ENCODE data around the gene ADGRD1.

ADGRD1 gene

DNA sequence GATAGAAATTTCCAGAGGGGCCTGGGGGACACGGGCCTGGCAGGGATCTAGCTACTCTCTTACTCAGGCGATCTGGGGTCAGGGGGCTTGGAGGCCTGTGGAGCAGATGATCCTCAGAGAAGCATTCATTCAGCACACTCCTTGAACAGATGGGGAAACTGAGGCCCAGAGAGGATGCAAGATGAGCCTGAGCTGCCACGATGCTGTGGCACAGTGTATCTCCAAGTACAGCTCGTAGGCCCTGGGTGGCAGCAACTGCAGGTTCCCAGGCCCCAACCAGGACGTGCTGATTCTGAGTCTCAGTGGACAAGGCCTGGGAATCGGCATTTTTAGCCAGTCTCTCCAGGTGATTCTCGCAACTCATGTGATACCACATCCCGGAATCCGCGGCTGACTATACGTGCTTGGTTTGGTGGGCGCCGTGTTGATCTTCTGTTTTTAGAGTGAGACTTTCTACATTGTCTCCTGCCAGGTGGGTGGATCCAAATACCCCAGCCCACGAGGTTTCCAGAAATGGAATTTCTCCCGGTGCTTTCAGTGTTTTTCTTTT is 22.5 kb downstream of the ADGRD1 start:
- Histone ChIP-seq H3K79me2 (ENCODE audit: insufficient read depth, low read length) (no peaks in the 10 kb centered on the region), H3K4me3 (ENCODE audit: low read depth, low read length, poor library complexity, severe bottlenecking) (no peak overlapping the region), H3K9ac (ENCODE audit: low read length) (no peak overlapping the region), H3K9me2 (ENCODE audit: low read depth, low read length) (no peaks in the 10 kb centered on the region), H3K4me1 (ENCODE audit: insufficient read depth, low read length, severe bottlenecking) (peaks cover 23% of the 10 kb centered on the region), H2AFZ (ENCODE audit: low read length) (no peak overlapping the region), H3K9me3 (ENCODE audit: low read length) (no peaks in the 10 kb centered on the region), H3K27ac (ENCODE audit: low read depth, low read length, poor library complexity, severe bottlenecking) (no peak overlapping the region), H4K20me1 (ENCODE audit: insufficient read depth, low read length) (no peaks in the 10 kb centered on the region), H3K36me3 (ENCODE audit: insufficient read depth, low read length) (no peaks in the 10 kb centered on the region), H3K27me3 (ENCODE audit: insufficient read depth, low read length) (peaks cover 10% of the 10 kb centered on the region; the same call in 1 of the 2 replicates), H3K4me2 (ENCODE audit: low read length) (no peak overlapping the region), H3F3A (ENCODE audit: insufficient read depth, low read length) (no peaks in the 10 kb centered on the region)
- no peak for TF ChIP-seq EZH2 (IDR thresholded peaks at IDR 0.05; ENCODE audit: borderline replicate concordance, low read length)

GRCh38 chr12:130977046-130977742 is 23.5 kb downstream of the ADGRD1 start:
- Histone ChIP-seq H3K27me3 (ENCODE audit: insufficient read depth, low read length) (peaks cover 14% of the 10 kb centered on the region; the same call in 1 of the 2 replicates), H4K20me1 (ENCODE audit: insufficient read depth, low read length) (no peaks in the 10 kb centered on the region), H3K4me3 (ENCODE audit: low read depth, low read length, poor library complexity, severe bottlenecking) (no peak overlapping the region), H3K36me3 (ENCODE audit: insufficient read depth, low read length) (no peaks in the 10 kb centered on the region), H2AFZ (ENCODE audit: low read length) (no peak overlapping the region), H3K4me1 (ENCODE audit: insufficient read depth, low read length, severe bottlenecking) (peaks cover 31% of the 10 kb centered on the region), H3K9me3 (ENCODE audit: low read length) (no peaks in the 10 kb centered on the region), H3K27ac (ENCODE audit: low read depth, low read length, poor library complexity, severe bottlenecking) (no peak overlapping the region), H3K4me2 (ENCODE audit: low read length) (no peak overlapping the region), H3F3A (ENCODE audit: insufficient read depth, low read length) (no peaks in the 10 kb centered on the region), H3K9ac (ENCODE audit: low read length) (no peak overlapping the region), H3K79me2 (ENCODE audit: insufficient read depth, low read length) (no peaks in the 10 kb centered on the region), H3K9me2 (ENCODE audit: low read depth, low read length) (no peaks in the 10 kb centered on the region)
- TF ChIP-seq EZH2 (IDR thresholded peaks at IDR 0.05; ENCODE audit: borderline replicate concordance, low read length) = no peak
- TF ChIP-seq, protein P1, sequence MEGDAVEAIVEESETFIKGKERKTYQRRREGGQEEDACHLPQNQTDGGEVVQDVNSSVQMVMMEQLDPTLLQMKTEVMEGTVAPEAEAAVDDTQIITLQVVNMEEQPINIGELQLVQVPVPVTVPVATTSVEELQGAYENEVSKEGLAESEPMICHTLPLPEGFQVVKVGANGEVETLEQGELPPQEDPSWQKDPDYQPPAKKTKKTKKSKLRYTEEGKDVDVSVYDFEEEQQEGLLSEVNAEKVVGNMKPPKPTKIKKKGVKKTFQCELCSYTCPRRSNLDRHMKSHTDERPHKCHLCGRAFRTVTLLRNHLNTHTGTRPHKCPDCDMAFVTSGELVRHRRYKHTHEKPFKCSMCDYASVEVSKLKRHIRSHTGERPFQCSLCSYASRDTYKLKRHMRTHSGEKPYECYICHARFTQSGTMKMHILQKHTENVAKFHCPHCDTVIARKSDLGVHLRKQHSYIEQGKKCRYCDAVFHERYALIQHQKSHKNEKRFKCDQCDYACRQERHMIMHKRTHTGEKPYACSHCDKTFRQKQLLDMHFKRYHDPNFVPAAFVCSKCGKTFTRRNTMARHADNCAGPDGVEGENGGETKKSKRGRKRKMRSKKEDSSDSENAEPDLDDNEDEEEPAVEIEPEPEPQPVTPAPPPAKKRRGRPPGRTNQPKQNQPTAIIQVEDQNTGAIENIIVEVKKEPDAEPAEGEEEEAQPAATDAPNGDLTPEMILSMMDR (IDR thresholded peaks at IDR 0.05; ENCODE audit: low read length) = no peak

DNA sequence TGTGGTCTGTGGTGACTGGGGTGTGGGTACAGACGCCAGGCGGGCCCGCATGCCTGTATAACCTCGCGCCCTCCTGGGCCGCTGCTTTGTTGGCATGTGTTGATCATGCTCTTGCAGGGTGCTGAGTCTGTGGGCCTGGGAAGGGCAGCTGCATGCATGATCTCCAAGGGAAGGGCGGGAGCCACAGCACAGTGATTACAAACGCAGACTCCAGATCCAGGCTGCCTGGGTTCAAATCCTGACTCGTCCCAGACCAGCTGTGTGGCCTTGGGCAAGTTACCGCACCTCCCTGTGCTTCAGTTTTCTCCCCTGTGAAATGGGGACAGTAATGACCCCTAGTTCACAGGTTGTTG is 24.0 kb downstream of the ADGRD1 start:
- H3K27me3 ChIP-seq (ENCODE audit: insufficient read depth, low read length) = peaks cover 14% of the 10 kb centered on the region; the same call in 1 of the 2 replicates
- TF ChIP-seq, protein P1 (IDR thresholded peaks at IDR 0.05; ENCODE audit: low read length) = no peak
- no peak for TF ChIP-seq EZH2 (IDR thresholded peaks at IDR 0.05; ENCODE audit: borderline replicate concordance, low read length)
- no peak overlapping the region for H3K4me3 ChIP-seq (ENCODE audit: low read depth, low read length, poor library complexity, severe bottlenecking)
- no peak overlapping the region for H3K4me2 ChIP-seq (ENCODE audit: low read length)
- H3K9me2 ChIP-seq (ENCODE audit: low read depth, low read length) = no peaks in the 10 kb centered on the region
- no peaks in the 10 kb centered on the region for H3K36me3 ChIP-seq (ENCODE audit: insufficient read depth, low read length)
- H3K9me3 ChIP-seq (ENCODE audit: low read length) = no peaks in the 10 kb centered on the region
- H3K4me1 ChIP-seq (ENCODE audit: insufficient read depth, low read length, severe bottlenecking) = peaks cover 31% of the 10 kb centered on the region
- no peak overlapping the region for H2AFZ ChIP-seq (ENCODE audit: low read length)
- H3F3A ChIP-seq (ENCODE audit: insufficient read depth, low read length) = no peaks in the 10 kb centered on the region
- no peak overlapping the region for H3K9ac ChIP-seq (ENCODE audit: low read length)
- no peaks in the 10 kb centered on the region for H4K20me1 ChIP-seq (ENCODE audit: insufficient read depth, low read length)
- no peak overlapping the region for H3K27ac ChIP-seq (ENCODE audit: low read depth, low read length, poor library complexity, severe bottlenecking)
- no peaks in the 10 kb centered on the region for H3K79me2 ChIP-seq (ENCODE audit: insufficient read depth, low read length)

Measured in OCI-LY1 (cell line).